ENCODE results near the gene LDLRAP1. TPM values are rescaled to one million over a fixed set of nuclear protein-coding genes. Genes with fewer than 3 reads are reported as not detected.
"Not testable (repeated sequence)": the region's sequence is repeated elsewhere in the genome, so short reads cannot be mapped to it uniquely, and the experiment has no call there.

LDLRAP1 gene
- total RNA-seq, 4 donors from 2014 or later: 25.1 to 40.9 (median 34.4) TPM

GRCh38 chr1:25502957-25503356 lies 40.4 kb upstream of the LDLRAP1 start:
- TF ChIP-seq POLR2A (IDR thresholded peaks at IDR 0.05): no peak
- TF ChIP-seq, protein P1, sequence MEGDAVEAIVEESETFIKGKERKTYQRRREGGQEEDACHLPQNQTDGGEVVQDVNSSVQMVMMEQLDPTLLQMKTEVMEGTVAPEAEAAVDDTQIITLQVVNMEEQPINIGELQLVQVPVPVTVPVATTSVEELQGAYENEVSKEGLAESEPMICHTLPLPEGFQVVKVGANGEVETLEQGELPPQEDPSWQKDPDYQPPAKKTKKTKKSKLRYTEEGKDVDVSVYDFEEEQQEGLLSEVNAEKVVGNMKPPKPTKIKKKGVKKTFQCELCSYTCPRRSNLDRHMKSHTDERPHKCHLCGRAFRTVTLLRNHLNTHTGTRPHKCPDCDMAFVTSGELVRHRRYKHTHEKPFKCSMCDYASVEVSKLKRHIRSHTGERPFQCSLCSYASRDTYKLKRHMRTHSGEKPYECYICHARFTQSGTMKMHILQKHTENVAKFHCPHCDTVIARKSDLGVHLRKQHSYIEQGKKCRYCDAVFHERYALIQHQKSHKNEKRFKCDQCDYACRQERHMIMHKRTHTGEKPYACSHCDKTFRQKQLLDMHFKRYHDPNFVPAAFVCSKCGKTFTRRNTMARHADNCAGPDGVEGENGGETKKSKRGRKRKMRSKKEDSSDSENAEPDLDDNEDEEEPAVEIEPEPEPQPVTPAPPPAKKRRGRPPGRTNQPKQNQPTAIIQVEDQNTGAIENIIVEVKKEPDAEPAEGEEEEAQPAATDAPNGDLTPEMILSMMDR (IDR thresholded peaks at IDR 0.05): no peak
- no peaks in the 10 kb centered on the region for H3K27me3 ChIP-seq
- DNase-seq: no peak
- H3K27ac ChIP-seq: no peak overlapping the region
- intact Hi-C loops (cut with DNase I): no loop called here
- peaks cover 21 to 37% of the 10 kb centered on the region in 2 donors for H3K4me1 ChIP-seq
- peaks cover 0 to 5% of the 10 kb centered on the region in 2 donors for H3K36me3 ChIP-seq
- 65 to 74% methylated on average over 4 of the region's 4 CpGs for WGBS, 2 donors
- no peak overlapping the region for H3K4me3 ChIP-seq (replicated peaks in 1 of 3)
- no peaks in the 10 kb centered on the region for H3K9me3 ChIP-seq

GRCh38 chr1:25503551-25504426 lies 39.6 kb upstream of the LDLRAP1 start:
- H3K9me3 ChIP-seq: no peaks in the 10 kb centered on the region
- H3K36me3 ChIP-seq: no peaks in the 10 kb centered on the region
- H3K4me3 ChIP-seq (replicated peaks in 1 of 3): no peak overlapping the region
- intact Hi-C loops (cut with DNase I): no loop called here
- 77 to 79% methylated on average over 12 of the region's 12 CpGs for WGBS, 2 donors
- DNase-seq: peak; percentile 81 to 84
- H3K4me1 ChIP-seq: peaks cover 21 to 37% of the 10 kb centered on the region in 2 donors
- TF ChIP-seq POLR2A (IDR thresholded peaks at IDR 0.05): no peak
- TF ChIP-seq, protein P1 (IDR thresholded peaks at IDR 0.05): peak; percentile 25 to 78 (median 62)
- H3K27ac ChIP-seq: no peak overlapping the region
- no peaks in the 10 kb centered on the region for H3K27me3 ChIP-seq

DNA sequence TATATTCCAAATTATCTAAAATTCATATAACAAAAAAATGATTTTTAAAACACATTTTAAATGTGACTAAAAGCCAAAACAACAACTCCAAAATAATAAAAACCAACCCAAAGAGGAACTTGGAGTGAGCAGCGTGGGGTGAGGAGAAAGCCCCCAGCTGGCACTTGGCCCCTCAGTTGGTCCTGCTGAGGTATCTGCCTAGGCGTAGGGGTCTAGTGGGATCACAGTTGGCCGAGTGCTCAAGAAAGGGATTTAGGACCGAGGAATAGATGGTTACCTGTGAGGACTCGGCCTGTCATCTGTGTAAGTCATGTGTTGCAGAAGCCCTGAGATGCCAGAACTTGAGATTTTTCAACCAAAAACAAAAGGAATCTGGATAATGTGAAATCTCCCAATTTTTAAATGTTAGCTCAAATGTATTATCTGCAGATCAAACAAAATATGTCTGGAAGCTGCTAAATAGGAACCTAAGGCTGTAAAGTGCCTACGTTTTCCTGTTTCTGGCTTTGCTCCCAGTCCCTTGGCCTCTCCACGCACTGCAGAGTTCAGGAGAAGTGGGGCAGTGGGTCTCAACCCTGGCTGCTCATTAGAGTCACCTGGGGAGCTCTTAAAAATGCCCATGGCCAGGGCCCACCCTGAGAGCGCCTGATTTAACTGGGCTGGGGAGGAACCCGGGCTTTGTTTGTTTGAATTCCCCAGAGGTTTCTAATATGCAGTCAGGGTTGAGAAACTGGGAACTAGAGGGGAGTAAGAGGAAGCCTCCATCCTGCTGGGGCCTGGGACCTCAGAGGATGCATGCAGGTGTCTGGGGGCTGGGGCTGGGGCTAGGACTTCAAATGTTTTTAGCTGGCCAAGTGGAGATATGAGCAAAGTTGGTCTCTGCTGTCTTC lies 38.5 kb upstream of the LDLRAP1 start:
- TF ChIP-seq POLR2A (IDR thresholded peaks at IDR 0.05): no peak
- TF ChIP-seq, protein P1 (IDR thresholded peaks at IDR 0.05): no peak
- no peaks in the 10 kb centered on the region for H3K27me3 ChIP-seq
- DNase-seq: peak; percentile 72 to 76
- no peaks in the 10 kb centered on the region for H3K36me3 ChIP-seq
- peaks cover 21 to 37% of the 10 kb centered on the region in 2 donors for H3K4me1 ChIP-seq
- no peaks in the 10 kb centered on the region for H3K9me3 ChIP-seq
- H3K4me3 ChIP-seq (replicated peaks in 1 of 3): no peak overlapping the region
- H3K27ac ChIP-seq: peak overlapping the region in 2 of 3 donors; percentile 54 to 62
- WGBS, 2 donors: 43 to 47% methylated on average over 9 of the region's 9 CpGs
- intact Hi-C loops (cut with DNase I): no loop called here

GRCh38 chr1:25505656-25506385 lies 37.6 kb upstream of the LDLRAP1 start:
- H3K9me3 ChIP-seq: no peaks in the 10 kb centered on the region
- H3K4me3 ChIP-seq (replicated peaks in 1 of 3): no peak overlapping the region
- H3K4me1 ChIP-seq: peaks cover 21 to 37% of the 10 kb centered on the region in 2 donors
- no peak for DNase-seq
- H3K27ac ChIP-seq: peak overlapping the region in 2 of 3 donors; percentile 54 to 62
- WGBS, 2 donors: 72 to 73% methylated on average over 14 of the region's 14 CpGs
- intact Hi-C loops (cut with DNase I): no loop called here
- no peak for TF ChIP-seq POLR2A (IDR thresholded peaks at IDR 0.05)
- TF ChIP-seq, protein P1 (IDR thresholded peaks at IDR 0.05): no peak
- H3K36me3 ChIP-seq: no peaks in the 10 kb centered on the region
- no peaks in the 10 kb centered on the region for H3K27me3 ChIP-seq

GRCh38 chr1:25506566-25507463 lies 36.6 kb upstream of the LDLRAP1 start:
- H3K36me3 ChIP-seq; H3K27ac ChIP-seq; intact Hi-C loops (cut with DNase I); H3K9me3 ChIP-seq; H3K27me3 ChIP-seq; H3K4me3 ChIP-seq (replicated peaks in 1 of 3): not testable (repeated sequence)
- H3K4me1 ChIP-seq: peaks cover 21 to 33% of the 10 kb centered on the region in 2 donors
- WGBS, 2 donors: 64 to 69% methylated on average over 26 to 30 of the region's 37 CpGs
- peak; percentile 47 to 51 for DNase-seq

Data from thyroid gland (tissue), 4 donors.